Stimulated activated CD4-positive, alpha-beta T cell treated with anti-CD3 and anti-CD28 coated beads, Interleukin-4, amount 100 ng/mL, for 1 hour (primary cell): ENCODE data around the gene ANXA7.
"Not testable (repeated sequence)": the region's sequence is repeated elsewhere in the genome, so short reads cannot be mapped to it uniquely, and the experiment has no call there.

Experiments
- DNase-seq: peaks from one replicate; pipeline ENCODE4 v3.0.0-alpha.2; 2020

Gene ANXA7

GRCh38 chr10:73338801-73339368 is 75.0 kb downstream of the ANXA7 start:
- DNase-seq: no peak

DNA sequence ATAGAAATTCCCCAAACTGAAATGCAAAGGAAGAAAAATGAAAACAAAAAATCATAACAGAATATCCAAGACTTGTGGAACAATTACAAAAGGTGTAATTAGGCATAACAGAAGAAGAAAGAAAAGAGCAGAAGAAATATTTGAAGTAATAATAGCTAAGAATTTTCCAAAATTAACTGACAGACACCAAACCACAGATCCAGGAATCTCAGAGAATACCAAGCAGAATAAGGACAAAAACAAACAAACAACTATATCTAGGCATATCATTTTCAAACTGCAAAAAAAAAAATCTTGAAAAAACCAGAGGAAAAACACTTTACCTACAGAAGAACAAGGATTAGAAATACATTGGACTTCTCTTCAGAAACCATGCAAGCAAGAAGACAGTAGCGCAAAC is 80.7 kb downstream of the ANXA7 start:
- no peak for DNase-seq

GRCh38 chr10:73332379-73332778 is 81.5 kb downstream of the ANXA7 start:
- no peak for DNase-seq

- not testable (repeated sequence) for DNase-seq
These were observed 85.3 kb downstream of the ANXA7 start for GRCh38 chr10:73328523-73328922.

DNA sequence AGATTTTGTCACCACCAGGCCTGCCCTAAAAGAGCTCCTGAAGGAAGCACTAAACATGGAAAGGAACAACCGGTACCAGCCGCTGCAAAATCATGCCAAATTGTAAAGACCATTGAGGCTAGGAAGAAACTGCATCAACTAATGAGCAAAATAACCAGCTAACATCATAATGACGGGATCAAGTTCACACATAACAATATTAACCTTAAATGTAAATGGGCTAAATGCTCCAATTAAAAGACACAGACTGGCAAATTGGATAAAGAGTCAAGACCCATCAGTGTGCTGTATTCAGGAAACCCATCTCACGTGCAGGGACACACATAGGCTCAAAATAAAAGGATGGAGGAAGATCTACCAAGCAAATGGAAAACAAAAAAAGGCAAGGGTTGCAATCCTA is 88.6 kb downstream of the ANXA7 start:
- DNase-seq: not testable (repeated sequence)
